ENCODE data around the gene WASF3. TPM values are rescaled to one million over a fixed set of nuclear protein-coding genes. Genes with fewer than 3 reads are reported as not detected.
"Not testable (repeated sequence)": the region's sequence is repeated elsewhere in the genome, so short reads cannot be mapped to it uniquely, and the experiment has no call there.

Gene WASF3
- total RNA-seq, 2 experiments from 2014 or later, result 0.37 to 0.44 TPM

DNA sequence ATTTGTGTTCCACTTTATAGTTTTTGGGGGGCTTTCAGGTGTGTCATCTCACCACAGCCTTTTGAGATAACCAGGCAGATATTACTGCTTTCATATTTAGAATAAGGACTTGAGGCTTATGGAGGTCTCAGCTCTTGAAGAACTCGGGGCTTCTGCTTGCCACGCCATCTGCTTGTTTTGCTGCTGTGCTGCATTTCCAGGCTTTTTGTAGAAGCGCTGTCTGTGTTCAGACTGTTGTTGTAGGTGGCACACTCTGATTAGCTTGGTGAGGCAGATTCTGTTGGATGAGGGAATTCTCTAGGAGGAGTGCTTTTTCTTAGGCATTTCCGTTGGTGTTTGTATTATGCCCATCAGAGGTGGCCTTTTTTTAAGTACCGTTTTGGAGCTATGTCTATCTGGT is 57.2 kb downstream of the WASF3 start:
- DNase-seq (no peak), ATAC-seq (no peak)
- intact Hi-C loops (cut with DNase I, micrococcal nuclease), result no loop called here
- POLR2A ChIA-PET, result no interaction called here
- H3K27me3 Mint-ChIP-seq, result peaks cover 13% of the 10 kb centered on the region
- CTCF ChIA-PET, result no interaction called here
- no peaks in the 10 kb centered on the region for H3K9me3 Mint-ChIP-seq (ENCODE audit: low read depth)
- no peaks in the 10 kb centered on the region for H3K4me1 Mint-ChIP-seq
- no peak overlapping the region for H3K27ac Mint-ChIP-seq
- H3K36me3 Mint-ChIP-seq (ENCODE audit: low read depth), result no peaks in the 10 kb centered on the region
- no peak overlapping the region for H3K4me3 Mint-ChIP-seq

DNA sequence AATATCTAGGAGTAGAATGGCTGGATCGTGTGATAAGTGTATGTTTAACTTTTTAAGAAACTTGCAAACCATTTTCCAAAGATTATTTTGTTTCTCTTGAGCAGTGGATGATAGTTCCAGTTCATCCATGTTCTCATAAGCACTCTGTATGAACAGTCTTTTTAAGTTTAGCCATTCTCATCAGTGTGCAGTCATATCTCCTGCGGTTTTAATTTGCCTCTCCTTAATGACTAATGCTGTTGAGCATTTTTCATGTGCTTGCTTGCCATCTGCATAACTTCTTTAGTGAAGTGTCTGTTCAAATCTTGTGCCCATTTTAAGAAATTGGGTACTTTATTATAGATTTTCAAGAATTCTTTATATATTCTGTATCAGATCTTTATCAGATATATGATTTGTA is 58.6 kb downstream of the WASF3 start:
- POLR2A ChIA-PET, result interaction anchor here (0.6 kb wide), 1 partner anchor 743 kb away, joined by 3 read pairs; no protein-coding TSS in a partner anchor
- Mint-ChIP-seq H3K36me3 (ENCODE audit: low read depth) (no peaks in the 10 kb centered on the region), H3K27me3 (peaks cover 19% of the 10 kb centered on the region), H3K9me3 (ENCODE audit: low read depth) (no peaks in the 10 kb centered on the region), H3K4me1 (no peaks in the 10 kb centered on the region), H3K4me3 (no peak overlapping the region), H3K27ac (no peak overlapping the region)
- intact Hi-C loops (cut with DNase I, micrococcal nuclease), result no loop called here
- ATAC-seq (no peak), DNase-seq (no peak)
- CTCF ChIA-PET, result no interaction called here

DNA sequence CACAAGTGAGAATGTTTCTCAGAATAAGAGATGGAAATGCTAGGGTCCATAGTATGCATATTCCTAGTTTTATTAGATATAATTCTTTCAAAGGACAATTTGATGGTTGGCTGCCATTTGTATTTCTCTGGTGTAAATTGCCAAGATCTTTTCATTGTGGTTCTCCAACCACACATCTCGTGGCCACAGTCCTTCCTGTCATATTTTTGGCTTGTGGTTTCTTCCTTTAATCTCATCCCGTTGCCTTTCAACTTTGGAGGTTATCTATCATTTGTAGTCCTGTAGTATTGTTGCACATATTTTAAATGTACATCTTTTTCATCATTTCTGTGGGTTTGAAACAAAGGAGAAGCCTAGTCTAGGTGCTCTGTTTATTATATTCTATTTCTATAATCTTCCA is 61.2 kb downstream of the WASF3 start:
- ChIA-PET POLR2A (no interaction called here), CTCF (no interaction called here)
- Mint-ChIP-seq H3K27me3 (peaks cover 25% of the 10 kb centered on the region), H3K27ac (no peak overlapping the region), H3K4me1 (no peaks in the 10 kb centered on the region), H3K9me3 (ENCODE audit: low read depth) (peaks cover 5% of the 10 kb centered on the region), H3K4me3 (no peak overlapping the region), H3K36me3 (ENCODE audit: low read depth) (no peaks in the 10 kb centered on the region)
- no peak for DNase-seq
- intact Hi-C loops (cut with DNase I, micrococcal nuclease), result no loop called here
- no peak for ATAC-seq

DNA sequence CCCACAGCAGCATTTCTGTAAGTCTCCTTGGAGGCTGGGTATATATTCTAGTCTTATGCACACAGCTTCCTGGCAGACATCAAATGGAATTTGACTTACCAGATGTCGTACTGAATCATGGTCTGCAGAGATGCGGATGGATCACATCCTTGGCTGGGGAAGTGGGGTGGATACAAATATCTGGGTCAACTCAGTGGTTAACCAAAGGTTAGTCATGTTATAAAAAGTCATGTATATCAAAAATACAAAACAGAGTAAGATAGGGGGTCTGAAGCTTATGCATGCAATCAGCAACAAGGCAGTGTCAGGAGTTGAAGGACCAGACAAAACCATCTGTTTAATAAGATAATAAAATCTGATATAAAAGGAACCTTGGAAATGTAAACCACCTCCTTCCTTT is 61.9 kb downstream of the WASF3 start:
- Mint-ChIP-seq H3K9me3 (ENCODE audit: low read depth) (peaks cover 8% of the 10 kb centered on the region), H3K36me3 (ENCODE audit: low read depth) (no peaks in the 10 kb centered on the region), H3K4me1 (no peaks in the 10 kb centered on the region), H3K27ac (no peak overlapping the region), H3K4me3 (no peak overlapping the region), H3K27me3 (peaks cover 25% of the 10 kb centered on the region)
- ATAC-seq (no peak), DNase-seq (no peak)
- CTCF ChIA-PET, result no interaction called here
- POLR2A ChIA-PET, result no interaction called here
- intact Hi-C loops (cut with DNase I, micrococcal nuclease), result no loop called here

DNA sequence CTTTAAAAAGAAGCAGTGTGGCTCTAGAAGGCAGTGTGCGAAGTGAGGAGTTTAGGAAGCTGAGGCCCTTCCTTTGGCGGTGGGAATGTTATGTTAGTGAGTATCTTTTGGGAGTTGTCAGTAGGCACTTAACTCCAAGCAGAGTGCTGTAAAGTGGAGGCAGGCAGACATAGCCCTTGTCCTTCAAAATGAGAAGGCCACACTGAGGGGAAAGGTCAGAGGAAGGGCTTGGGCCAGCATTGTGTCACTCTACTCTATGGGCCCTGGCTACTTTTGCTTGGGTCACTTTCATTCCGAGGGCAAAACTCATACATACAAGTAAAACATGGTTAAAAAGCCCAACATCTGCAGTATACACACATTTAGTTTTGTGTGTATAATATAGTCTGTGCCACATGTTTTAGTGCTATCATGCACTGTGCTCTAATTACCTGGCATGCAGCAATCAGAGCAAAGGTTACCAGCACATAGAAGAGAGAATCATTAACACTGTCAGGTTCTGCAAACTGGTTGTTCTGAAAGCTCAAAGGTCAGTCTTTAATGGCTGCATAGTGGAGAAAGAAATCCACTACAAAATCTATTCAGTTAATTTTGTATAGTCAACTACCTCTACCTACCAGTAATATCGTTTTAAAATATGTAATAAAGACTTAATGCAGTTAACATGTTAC is 64.4 kb downstream of the WASF3 start:
- peaks cover 23% of the 10 kb centered on the region for H3K27me3 Mint-ChIP-seq
- intact Hi-C loops (cut with DNase I, micrococcal nuclease), result no loop called here
- CTCF ChIA-PET, result interaction anchor here (0.5 to 0.6 kb wide), 2 partner anchors 17 to 145 kb away, joined by 3 read pairs; no protein-coding TSS in a partner anchor
- H3K36me3 Mint-ChIP-seq (ENCODE audit: low read depth), result no peaks in the 10 kb centered on the region
- H3K4me1 Mint-ChIP-seq, result no peaks in the 10 kb centered on the region
- H3K27ac Mint-ChIP-seq, result no peak overlapping the region
- H3K4me3 Mint-ChIP-seq, result no peak overlapping the region
- ATAC-seq (no peak), DNase-seq (no peak)
- H3K9me3 Mint-ChIP-seq (ENCODE audit: low read depth), result peaks cover 12% of the 10 kb centered on the region
- POLR2A ChIA-PET, result no interaction called here

DNA sequence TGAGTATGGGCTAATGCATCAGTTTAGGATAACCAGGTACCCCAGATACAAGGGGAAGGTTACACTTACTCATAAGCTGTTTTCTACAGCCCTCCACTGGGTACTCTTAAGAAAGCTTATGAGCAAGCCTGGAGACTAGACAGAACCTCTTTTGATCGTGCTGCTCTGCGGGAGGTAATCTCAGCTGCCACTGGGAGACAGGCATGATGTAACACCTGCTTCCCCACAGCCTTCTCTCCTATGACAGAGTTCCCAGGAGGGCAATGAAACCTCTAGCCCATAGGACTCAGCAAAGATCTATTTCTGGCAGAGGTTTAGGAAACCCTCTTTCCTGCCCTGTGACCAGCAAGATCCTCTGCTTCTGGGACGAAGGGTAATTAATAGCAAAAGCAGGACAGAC is 65.6 kb downstream of the WASF3 start:
- intact Hi-C loops (cut with DNase I, micrococcal nuclease), result no loop called here
- Mint-ChIP-seq H3K4me1 (no peaks in the 10 kb centered on the region), H3K9me3 (ENCODE audit: low read depth) (peaks cover 12% of the 10 kb centered on the region), H3K27me3 (peaks cover 20% of the 10 kb centered on the region), H3K36me3 (ENCODE audit: low read depth) (no peaks in the 10 kb centered on the region), H3K4me3 (no peak overlapping the region), H3K27ac (no peak overlapping the region)
- no peak for DNase-seq
- no peak for ATAC-seq
- CTCF ChIA-PET, result no interaction called here
- POLR2A ChIA-PET, result interaction anchor here (0.6 kb wide), 1 partner anchor 895 kb away, joined by 4 read pairs; no protein-coding TSS in a partner anchor

DNA sequence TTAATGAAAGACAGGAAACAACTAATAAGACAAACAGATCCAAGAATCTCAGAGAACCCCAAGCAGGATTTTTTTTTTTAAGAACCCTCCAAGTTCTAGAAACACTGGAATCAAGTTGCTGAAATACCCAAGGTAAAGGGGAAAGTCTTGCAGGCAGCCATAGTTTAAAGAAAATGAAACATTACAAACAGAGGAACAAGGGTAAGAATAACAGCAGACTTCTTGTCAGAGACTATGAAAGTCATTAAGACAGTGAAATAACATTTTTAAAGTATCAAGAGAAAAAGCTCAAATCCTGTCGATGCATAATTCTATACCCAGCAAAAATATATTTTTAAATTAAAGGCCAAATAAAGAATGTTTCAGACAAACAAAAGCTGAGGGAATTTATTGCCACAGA is 67.1 kb downstream of the WASF3 start:
- H3K27ac Mint-ChIP-seq, result no peak overlapping the region
- POLR2A ChIA-PET, result no interaction called here

DNA sequence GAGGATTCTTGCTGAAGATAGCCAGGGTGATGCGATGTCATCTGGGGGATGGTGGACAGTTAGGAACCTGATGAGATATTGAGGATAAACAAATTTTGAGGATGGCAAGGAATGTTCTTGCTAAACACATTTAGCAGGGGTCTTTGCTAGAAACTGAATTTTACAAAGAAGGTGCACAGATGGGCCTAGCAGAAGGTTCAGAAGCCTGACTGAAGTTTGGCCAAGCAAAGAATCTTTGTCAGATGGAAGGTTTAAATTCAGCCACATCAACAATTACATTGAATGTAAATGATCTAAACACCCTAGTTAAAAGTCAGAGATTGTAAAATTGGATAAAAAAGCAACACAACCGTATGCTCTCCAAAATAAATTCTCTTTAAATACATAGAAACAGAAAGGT is 68.8 kb downstream of the WASF3 start:
- intact Hi-C loops (cut with DNase I, micrococcal nuclease), result no loop called here

More for the DNA sequence above, 67.1 kb downstream of the WASF3 start:
- intact Hi-C loops (cut with DNase I, micrococcal nuclease), result no loop called here
- DNase-seq (no peak), ATAC-seq (no peak)
- Mint-ChIP-seq H3K4me3 (no peak overlapping the region), H3K36me3 (ENCODE audit: low read depth) (no peaks in the 10 kb centered on the region), H3K4me1 (no peaks in the 10 kb centered on the region), H3K9me3 (ENCODE audit: low read depth) (peaks cover 12% of the 10 kb centered on the region), H3K27me3 (peaks cover 13% of the 10 kb centered on the region)
- CTCF ChIA-PET, result no interaction called here

DNA sequence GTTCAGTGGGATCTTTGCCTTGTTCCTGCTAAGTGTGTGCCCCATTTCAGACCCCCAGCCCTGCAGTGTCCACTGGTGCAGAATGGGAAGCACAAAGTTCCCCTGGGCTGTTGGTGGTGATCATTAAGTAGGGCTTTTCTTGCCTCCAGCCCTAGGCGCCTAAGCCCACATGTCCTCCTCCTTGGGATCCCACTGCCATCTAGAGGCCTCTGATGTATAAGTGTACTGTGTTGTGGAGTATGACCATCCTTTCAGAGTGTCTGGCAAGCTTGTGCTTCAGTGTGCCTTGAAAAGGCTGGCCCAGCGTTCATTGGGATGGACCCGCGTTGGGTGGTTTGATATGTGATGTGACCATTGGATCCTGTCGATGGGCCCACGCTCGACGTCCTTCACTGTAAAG is 71.2 kb downstream of the WASF3 start:
- Mint-ChIP-seq H3K36me3 (ENCODE audit: low read depth) (no peaks in the 10 kb centered on the region), H3K27me3 (no peaks in the 10 kb centered on the region), H3K4me1 (no peaks in the 10 kb centered on the region), H3K27ac (no peak overlapping the region), H3K9me3 (ENCODE audit: low read depth) (peaks cover 8% of the 10 kb centered on the region), H3K4me3 (no peak overlapping the region)
- ChIA-PET POLR2A (interaction anchor here (0.6 kb wide), 1 partner anchor 492 kb away, joined by 4 read pairs; no protein-coding TSS in a partner anchor), CTCF (interaction anchor here (1.0 to 2.1 kb wide), 2 partner anchors 17 to 443 kb away, joined by 3 to 6 read pairs; no protein-coding TSS in a partner anchor)
- intact Hi-C loops (cut with DNase I, micrococcal nuclease), result no loop called here
- ATAC-seq (no peak), DNase-seq (no peak)

More for the DNA sequence above, 68.8 kb downstream of the WASF3 start:
- H3K4me3 Mint-ChIP-seq, result no peak overlapping the region
- CTCF ChIA-PET, result no interaction called here
- H3K36me3 Mint-ChIP-seq (ENCODE audit: low read depth), result no peaks in the 10 kb centered on the region
- DNase-seq (no peak), ATAC-seq (no peak)
- H3K27ac Mint-ChIP-seq, result no peak overlapping the region
- H3K27me3 Mint-ChIP-seq, result peaks cover 5% of the 10 kb centered on the region
- no peaks in the 10 kb centered on the region for H3K4me1 Mint-ChIP-seq
- POLR2A ChIA-PET, result no interaction called here
- H3K9me3 Mint-ChIP-seq (ENCODE audit: low read depth), result peaks cover 12% of the 10 kb centered on the region

DNA sequence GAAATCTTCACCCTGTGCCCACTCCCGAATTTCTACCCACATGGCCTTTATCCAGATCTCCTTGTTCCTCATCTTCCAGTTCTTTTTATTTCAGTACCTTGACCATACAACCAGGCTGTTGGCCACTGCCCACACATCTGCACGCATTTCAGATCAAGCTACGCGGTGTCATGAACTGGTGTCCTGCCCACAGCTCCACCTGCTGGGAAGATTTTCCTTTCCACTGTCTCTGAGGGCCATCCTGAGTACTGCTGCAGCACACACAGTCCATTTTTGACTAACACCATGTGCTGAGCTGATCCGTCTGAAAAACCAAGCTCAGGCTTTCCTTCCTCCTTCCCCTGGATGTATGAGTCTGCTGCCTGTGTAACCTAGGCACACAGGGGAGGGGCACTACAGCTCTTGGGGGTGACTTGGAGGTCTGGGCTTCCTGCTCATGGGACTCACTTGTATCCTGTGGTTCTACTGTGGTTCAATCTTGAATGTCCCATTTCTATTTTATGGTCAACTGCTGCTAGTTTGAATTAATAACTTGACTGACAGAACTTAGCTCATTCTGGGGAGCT is 71.9 kb downstream of the WASF3 start:
- H3K27ac Mint-ChIP-seq, result no peak overlapping the region
- H3K4me1 Mint-ChIP-seq, result no peaks in the 10 kb centered on the region
- CTCF ChIA-PET, result interaction anchor here (1.0 to 2.1 kb wide), 2 partner anchors 17 to 444 kb away, joined by 3 to 6 read pairs; no protein-coding TSS in a partner anchor
- H3K9me3 Mint-ChIP-seq (ENCODE audit: low read depth), result peaks cover 4% of the 10 kb centered on the region
- POLR2A ChIA-PET, result interaction anchor here (0.6 kb wide), 1 partner anchor 492 kb away, joined by 4 read pairs; no protein-coding TSS in a partner anchor
- intact Hi-C loops (cut with DNase I, micrococcal nuclease), result no loop called here
- H3K27me3 Mint-ChIP-seq, result no peaks in the 10 kb centered on the region
- no peaks in the 10 kb centered on the region for H3K36me3 Mint-ChIP-seq (ENCODE audit: low read depth)
- no peak for ATAC-seq
- no peak for DNase-seq
- H3K4me3 Mint-ChIP-seq, result no peak overlapping the region

DNA sequence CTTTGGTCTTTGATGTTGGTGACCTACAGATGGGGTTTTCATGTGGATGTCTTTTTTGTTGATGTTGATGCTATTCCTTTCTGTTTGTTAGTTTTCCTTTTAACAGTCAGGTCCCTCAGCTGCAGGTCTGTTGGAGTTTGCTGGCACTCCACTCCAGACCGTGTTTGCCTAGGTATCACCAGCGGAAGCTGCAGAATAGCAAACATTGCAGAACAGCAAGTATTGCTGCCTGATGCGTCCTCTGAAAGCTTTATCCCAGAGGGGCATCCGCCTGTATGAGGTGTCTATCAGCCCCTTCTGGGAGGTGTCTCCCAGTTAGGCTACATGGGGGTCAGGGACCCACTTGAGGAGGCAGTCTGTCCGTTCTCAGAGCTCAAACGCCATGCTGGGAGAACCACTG is 78.2 kb downstream of the WASF3 start:
- CTCF ChIA-PET; DNase-seq; intact Hi-C loops (cut with DNase I, micrococcal nuclease); H3K27me3 Mint-ChIP-seq; POLR2A ChIA-PET; H3K4me1 Mint-ChIP-seq; H3K9me3 Mint-ChIP-seq (ENCODE audit: low read depth); H3K36me3 Mint-ChIP-seq (ENCODE audit: low read depth); ATAC-seq; H3K27ac Mint-ChIP-seq; H3K4me3 Mint-ChIP-seq: not testable (repeated sequence)

DNA sequence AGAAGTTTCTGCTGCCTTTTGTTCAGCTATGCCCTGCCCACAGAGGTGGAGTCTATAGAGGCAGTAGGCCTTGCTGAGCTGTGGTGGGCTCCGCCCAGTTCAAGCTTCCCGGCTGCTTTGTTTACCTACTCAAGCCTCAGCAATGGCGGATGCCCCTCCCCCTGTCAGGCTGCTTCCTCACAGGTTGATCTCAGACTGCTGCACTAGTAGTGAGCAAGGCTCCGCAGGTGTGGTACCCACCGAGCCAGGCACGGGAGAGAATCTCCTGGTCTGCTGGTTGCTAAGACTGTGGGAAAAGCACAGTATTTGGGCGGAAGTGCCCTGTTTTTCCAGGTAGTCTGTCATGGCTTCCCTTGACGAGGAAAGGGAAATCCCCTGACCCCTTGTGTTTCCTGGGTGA is 78.6 kb downstream of the WASF3 start:
- H3K27me3 Mint-ChIP-seq; H3K4me3 Mint-ChIP-seq; H3K9me3 Mint-ChIP-seq (ENCODE audit: low read depth); POLR2A ChIA-PET; H3K36me3 Mint-ChIP-seq (ENCODE audit: low read depth); intact Hi-C loops (cut with DNase I, micrococcal nuclease); DNase-seq; CTCF ChIA-PET; H3K4me1 Mint-ChIP-seq; H3K27ac Mint-ChIP-seq; ATAC-seq: not testable (repeated sequence)
